HepG2 (cell line): ENCODE data around the gene OPN1MW3.
"Not testable (repeated sequence)": the region's sequence is repeated elsewhere in the genome, so short reads cannot be mapped to it uniquely, and the experiment has no call there.

Experiments
- ATF7 ChIP-seq, 2 experiments: fragments of 450-650 bp in 1 of 2; sonication (generic) in 1 of 2; formaldehyde crosslinking in 1 of 2; IDR thresholded peaks; 2 replicates each; pipeline versions ENCODE4 v1.4.0 to v1.6.1; 2016 to 2020; ENCODE audit warnings: antibody characterized with exemption in 1 of 2, mild to moderate bottlenecking in 1 of 2, missing genetic modification reagents in 1 of 2
- CCDC6 ChIP-seq: sonication (generic); formaldehyde crosslinking; IDR thresholded peaks from 2 replicates; pipeline ENCODE4 v1.8.1; 2022; ENCODE audit warnings: mild to moderate bottlenecking, missing genetic modification reagents, moderate library complexity

GRCh38 chrX:154284489-154285338 lies 27.3 kb downstream of the OPN1MW3 start:
- TF ChIP-seq ATF7 (IDR thresholded peaks at IDR 0.05); ATF7 (CRISPR knock-in tag; IDR thresholded peaks at IDR 0.05); CCDC6 (CRISPR knock-in tag): not testable (repeated sequence)
